ENCODE results near the gene BORCS6. TPM values are rescaled to one million over a fixed set of nuclear protein-coding genes. Genes with fewer than 3 reads are reported as not detected.

The BORCS6 gene
- total and polyA plus RNA-seq, 9 of the 15 experiments (the other 6 are each of a cell fraction or from before 2014, with no cell fraction given): 0.01 to 7.4 (median 2.3) TPM

DNA sequence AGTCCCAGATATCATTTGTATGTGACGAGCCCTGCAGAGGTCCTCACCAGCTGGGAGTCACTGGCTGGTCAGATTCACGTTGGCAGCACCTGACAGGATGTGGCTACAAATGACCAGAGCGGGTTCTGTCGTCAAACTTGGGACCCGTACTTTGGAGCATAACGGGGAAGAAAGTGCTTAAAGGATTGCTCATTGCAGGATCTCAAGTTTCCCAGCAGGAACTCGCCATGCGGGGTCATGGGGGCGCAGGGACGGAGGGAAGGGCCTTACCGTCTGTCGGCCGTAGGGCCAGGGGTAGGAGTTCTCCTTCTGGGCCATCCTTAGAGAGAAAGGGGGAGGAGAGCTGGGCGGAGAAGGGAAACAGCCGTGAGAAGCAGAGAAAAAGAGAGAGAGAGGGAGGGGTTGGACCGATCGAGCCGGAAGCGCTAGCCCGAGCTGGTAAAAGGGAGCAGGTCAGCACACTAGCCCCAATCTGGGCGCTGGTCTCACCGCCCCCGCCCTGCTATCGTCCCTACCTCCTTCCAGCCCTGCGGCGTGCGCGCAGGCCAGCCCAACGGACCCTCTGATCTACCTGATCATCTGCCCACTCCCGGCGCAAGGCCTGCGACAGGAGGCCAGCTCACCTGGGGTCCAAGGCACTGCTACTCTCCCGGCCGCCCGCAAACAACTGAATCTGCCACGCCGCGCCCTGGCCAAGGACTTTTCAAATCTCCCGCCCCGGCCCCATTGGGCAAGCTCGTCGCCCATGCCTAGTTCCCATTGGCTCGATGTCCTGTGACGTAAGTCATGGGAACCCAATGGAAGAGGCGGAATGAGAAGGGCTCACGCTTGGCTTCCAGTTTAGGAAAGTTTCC, 20.2 kb upstream of the BORCS6 start, which contains the start of gene AURKB (continued):
- TF ChIP-seq HNRNPK (IDR thresholded peaks at IDR 0.05; ENCODE audit: low read depth, low read length, poor library complexity, severe bottlenecking) (no peak), ZBTB17 (CRISPR knock-in tag; IDR thresholded peaks at IDR 0.05) (no peak), HLTF (IDR thresholded peaks at IDR 0.05) (no peak), ZNF143 (CRISPR knock-in tag; IDR thresholded peaks at IDR 0.05) (no peak), KAT8 (IDR thresholded peaks at IDR 0.05; ENCODE audit: low read depth) (no peak), HDAC1 (IDR thresholded peaks at IDR 0.05) (peak; percentile 80 to 98; a peak in 3 of 4 replicates), CBX2 (IDR thresholded peaks at IDR 0.05; ENCODE audit: insufficient read depth, low read length, poor library complexity, severe bottlenecking) (no peak), PURB (CRISPR knock-in tag; IDR thresholded peaks at IDR 0.05; ENCODE audit: low read depth) (no peak), KLF13 (tag; IDR thresholded peaks at IDR 0.05; ENCODE audit: borderline replicate concordance, low read depth) (no peak), PYGO2 (tag; IDR thresholded peaks at IDR 0.05) (no peak), POU5F1 (IDR thresholded peaks at IDR 0.05; ENCODE audit: borderline replicate concordance, low read depth, low read length, partially characterized antibody) (no peak), MYNN (IDR thresholded peaks at IDR 0.05) (no peak), MYNN (CRISPR knock-in tag; IDR thresholded peaks at IDR 0.05) (no peak), CBFB (CRISPR knock-in tag; IDR thresholded peaks at IDR 0.05) (no peak), ELF2 (CRISPR knock-in tag; IDR thresholded peaks at IDR 0.05) (no peak), MAFK (IDR thresholded peaks at IDR 0.05; ENCODE audit: low read length) (no peak), ZNF184 (CRISPR knock-in tag; IDR thresholded peaks at IDR 0.05) (no peak), ZFP36 (IDR thresholded peaks at IDR 0.05; ENCODE audit: low read depth, low read length, partially characterized antibody) (no peak)
- TF ChIP-seq, protein P1, sequence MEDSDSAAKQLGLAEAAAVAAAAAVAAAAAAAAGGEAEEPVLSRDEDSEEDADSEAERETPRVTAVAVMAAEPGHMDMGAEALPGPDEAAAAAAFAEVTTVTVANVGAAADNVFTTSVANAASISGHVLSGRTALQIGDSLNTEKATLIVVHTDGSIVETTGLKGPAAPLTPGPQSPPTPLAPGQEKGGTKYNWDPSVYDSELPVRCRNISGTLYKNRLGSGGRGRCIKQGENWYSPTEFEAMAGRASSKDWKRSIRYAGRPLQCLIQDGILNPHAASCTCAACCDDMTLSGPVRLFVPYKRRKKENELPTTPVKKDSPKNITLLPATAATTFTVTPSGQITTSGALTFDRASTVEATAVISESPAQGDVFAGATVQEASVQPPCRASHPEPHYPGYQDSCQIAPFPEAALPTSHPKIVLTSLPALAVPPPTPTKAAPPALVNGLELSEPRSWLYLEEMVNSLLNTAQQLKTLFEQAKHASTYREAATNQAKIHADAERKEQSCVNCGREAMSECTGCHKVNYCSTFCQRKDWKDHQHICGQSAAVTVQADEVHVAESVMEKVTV (CRISPR knock-in tag; IDR thresholded peaks at IDR 0.05): no peak
- TF ChIP-seq, protein P2, sequence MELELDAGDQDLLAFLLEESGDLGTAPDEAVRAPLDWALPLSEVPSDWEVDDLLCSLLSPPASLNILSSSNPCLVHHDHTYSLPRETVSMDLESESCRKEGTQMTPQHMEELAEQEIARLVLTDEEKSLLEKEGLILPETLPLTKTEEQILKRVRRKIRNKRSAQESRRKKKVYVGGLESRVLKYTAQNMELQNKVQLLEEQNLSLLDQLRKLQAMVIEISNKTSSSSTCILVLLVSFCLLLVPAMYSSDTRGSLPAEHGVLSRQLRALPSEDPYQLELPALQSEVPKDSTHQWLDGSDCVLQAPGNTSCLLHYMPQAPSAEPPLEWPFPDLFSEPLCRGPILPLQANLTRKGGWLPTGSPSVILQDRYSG (tag; conservative IDR thresholded peaks at IDR 0.05; ENCODE audit: low read depth): no peak
- TF ChIP-seq, protein P3, sequence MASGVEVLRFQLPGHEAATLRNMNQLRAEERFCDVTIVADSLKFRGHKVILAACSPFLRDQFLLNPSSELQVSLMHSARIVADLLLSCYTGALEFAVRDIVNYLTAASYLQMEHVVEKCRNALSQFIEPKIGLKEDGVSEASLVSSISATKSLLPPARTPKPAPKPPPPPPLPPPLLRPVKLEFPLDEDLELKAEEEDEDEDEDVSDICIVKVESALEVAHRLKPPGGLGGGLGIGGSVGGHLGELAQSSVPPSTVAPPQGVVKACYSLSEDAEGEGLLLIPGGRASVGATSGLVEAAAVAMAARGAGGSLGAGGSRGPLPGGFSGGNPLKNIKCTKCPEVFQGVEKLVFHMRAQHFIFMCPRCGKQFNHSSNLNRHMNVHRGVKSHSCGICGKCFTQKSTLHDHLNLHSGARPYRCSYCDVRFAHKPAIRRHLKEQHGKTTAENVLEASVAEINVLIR (CRISPR knock-in tag; IDR thresholded peaks at IDR 0.05): peak; percentile 63; the same call in 1 of the 2 replicates
- TF ChIP-seq, protein P4, sequence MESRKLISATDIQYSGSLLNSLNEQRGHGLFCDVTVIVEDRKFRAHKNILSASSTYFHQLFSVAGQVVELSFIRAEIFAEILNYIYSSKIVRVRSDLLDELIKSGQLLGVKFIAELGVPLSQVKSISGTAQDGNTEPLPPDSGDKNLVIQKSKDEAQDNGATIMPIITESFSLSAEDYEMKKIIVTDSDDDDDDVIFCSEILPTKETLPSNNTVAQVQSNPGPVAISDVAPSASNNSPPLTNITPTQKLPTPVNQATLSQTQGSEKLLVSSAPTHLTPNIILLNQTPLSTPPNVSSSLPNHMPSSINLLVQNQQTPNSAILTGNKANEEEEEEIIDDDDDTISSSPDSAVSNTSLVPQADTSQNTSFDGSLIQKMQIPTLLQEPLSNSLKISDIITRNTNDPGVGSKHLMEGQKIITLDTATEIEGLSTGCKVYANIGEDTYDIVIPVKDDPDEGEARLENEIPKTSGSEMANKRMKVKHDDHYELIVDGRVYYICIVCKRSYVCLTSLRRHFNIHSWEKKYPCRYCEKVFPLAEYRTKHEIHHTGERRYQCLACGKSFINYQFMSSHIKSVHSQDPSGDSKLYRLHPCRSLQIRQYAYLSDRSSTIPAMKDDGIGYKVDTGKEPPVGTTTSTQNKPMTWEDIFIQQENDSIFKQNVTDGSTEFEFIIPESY (CRISPR knock-in tag; IDR thresholded peaks at IDR 0.05): no peak
